ENCODE results near the gene C4A. TPM values are rescaled to one million over a fixed set of nuclear protein-coding genes. Genes with fewer than 3 reads are reported as not detected.
"Not testable (repeated sequence)": the region's sequence is repeated elsewhere in the genome, so short reads cannot be mapped to it uniquely, and the experiment has no call there.

The C4A gene
- total RNA-seq, result 1.3 and 1.8 TPM in 2 replicates

DNA sequence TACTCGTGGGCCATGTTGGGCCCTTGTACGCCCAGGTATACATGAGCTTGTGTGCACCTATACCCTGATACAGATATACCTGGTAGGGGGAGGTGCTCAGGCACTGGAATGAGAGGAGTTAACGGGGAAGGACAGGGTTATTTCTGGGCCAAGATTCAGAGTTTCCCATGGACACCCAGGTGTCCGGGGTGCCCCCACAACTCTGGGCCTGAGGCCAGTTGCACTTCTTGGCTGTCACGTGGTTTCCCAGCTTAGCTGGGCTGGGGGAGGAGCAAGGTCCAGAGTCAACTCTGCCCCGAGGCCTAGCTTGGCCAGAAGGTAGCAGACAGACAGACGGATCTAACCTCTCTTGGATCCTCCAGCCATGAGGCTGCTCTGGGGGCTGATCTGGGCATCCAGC lies at the start of gene C4A:
C4A (plus strand) TSS at position 314 of the 400 bp plus-strand sequence; CDS start at position 365, 51 bp downstream.
- not testable (repeated sequence) for DNase-seq (ENCODE audit: extremely low read depth, low read depth, low spot score)

DNA sequence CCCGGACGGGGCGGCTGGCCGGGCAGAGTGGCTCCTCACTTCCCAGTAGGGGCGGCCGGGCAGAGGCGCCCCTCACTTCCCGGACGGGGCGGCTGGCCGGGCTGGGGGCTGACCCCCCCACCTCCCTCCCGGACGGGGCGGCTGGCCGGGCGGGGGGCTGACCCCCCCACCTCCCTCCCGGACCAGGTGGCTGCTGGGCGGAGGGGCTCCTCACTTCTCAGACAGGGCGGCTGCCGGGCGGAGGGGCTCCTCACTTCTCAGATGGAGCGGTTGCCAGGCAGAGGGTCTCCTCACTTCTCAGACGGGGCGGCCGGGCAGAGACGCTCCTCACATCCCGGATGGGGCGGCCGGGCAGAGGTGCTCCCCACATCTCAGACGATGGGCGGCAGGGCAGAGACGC lies 49.7 kb upstream of the C4A start:
- not testable (repeated sequence) for DNase-seq (ENCODE audit: extremely low read depth, low read depth, low spot score)

DNA sequence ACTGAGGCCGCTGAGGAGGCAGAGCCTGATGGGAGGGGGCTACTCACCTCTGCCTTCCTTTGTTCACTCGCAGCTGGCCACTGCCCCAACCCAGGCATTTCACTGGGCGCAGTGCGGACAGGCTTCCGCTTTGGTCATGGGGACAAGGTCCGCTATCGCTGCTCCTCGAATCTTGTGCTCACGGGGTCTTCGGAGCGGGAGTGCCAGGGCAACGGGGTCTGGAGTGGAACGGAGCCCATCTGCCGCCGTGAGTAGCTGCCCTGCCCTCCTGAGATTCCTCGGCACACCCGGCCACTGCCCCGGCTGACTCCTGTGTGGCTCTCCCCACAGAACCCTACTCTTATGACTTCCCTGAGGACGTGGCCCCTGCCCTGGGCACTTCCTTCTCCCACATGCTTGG lies 48.3 kb upstream of the C4A start:
- no peak for DNase-seq (ENCODE audit: extremely low read depth, low read depth, low spot score)

DNA sequence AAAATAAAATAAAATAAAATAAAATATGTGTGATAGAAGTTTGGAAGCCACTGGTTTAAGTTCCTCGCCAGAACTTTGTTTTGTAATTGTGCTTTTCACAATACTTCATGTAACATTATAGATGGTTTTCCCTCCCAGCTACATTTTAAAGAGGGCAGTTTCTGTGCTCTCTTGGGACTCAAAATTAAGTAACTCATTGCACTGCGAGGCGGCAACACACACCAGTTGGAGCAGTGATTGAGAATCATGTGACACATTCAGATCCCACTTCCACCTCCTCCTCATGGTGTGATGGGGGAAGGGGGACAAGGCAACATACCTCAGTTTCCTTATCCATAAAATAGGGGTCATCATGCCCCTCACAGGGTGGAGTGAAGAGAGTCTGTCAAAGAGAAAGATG lies 46.8 kb upstream of the C4A start:
- DNase-seq (ENCODE audit: extremely low read depth, low read depth, low spot score), result no peak

DNA sequence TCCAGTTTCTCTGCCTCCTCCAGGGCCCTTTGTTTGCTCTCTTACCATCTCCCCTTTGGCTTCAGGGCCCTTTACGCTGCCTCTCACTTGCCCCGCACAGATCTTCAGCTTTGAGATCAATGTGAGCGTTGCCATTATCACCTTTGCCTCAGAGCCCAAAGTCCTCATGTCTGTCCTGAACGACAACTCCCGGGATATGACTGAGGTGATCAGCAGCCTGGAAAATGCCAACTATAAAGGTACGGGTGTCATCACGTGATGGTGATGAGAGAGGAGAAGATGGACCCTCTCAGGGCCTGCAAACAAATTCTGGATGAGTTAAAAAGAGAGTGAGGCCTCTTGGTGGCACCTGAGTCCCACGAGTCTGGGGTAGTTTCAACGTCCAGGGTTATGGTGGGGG lies 46.0 kb upstream of the C4A start:
- no peak for DNase-seq (ENCODE audit: extremely low read depth, low read depth, low spot score)

DNA sequence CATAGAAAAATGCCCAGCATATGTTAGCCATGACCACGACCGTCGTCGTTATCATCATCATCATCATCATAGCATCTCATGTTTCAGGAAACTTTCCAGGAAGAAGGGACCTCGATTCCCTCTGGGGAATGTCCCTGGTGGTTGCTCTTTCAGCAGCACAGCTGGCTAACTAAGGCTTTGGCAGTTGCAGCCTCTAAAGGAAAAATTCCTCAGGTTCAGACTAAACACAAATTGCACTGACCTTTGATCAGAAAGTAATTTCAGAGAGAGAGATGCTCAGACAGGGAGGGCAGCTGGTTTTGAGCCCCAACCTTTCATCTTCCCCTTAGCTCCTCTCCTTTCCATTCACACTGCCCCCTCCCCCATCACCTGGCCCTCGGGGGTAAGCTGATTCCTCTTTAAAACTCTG lies 41.6 kb upstream of the C4A start:
- DNase-seq (ENCODE audit: extremely low read depth, low read depth, low spot score), result no peak

DNA sequence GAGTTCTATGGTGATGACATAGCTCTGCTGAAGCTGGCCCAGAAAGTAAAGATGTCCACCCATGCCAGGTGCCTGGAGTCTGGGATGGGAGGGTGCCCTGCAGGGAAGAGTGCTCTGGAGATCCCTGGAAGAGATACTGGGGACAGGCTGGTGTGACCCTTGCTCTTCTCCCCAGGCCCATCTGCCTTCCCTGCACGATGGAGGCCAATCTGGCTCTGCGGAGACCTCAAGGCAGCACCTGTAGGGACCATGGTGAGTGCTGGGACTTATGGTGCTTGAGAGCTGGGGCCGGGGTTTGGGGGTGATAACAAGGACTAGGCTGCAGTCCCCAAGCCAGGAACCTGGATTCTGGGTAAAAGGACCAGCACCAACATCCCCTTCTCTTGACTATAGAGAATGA lies 38.1 kb upstream of the C4A start:
- no peak for DNase-seq (ENCODE audit: extremely low read depth, low read depth, low spot score)

DNA sequence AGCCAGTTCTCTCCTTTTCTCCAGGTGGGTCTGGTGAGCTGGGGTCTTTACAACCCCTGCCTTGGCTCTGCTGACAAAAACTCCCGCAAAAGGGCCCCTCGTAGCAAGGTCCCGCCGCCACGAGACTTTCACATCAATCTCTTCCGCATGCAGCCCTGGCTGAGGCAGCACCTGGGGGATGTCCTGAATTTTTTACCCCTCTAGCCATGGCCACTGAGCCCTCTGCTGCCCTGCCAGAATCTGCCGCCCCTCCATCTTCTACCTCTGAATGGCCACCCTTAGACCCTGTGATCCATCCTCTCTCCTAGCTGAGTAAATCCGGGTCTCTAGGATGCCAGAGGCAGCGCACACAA lies 36.7 kb upstream of the C4A start:
- DNase-seq (ENCODE audit: extremely low read depth, low read depth, low spot score), result no peak

DNA sequence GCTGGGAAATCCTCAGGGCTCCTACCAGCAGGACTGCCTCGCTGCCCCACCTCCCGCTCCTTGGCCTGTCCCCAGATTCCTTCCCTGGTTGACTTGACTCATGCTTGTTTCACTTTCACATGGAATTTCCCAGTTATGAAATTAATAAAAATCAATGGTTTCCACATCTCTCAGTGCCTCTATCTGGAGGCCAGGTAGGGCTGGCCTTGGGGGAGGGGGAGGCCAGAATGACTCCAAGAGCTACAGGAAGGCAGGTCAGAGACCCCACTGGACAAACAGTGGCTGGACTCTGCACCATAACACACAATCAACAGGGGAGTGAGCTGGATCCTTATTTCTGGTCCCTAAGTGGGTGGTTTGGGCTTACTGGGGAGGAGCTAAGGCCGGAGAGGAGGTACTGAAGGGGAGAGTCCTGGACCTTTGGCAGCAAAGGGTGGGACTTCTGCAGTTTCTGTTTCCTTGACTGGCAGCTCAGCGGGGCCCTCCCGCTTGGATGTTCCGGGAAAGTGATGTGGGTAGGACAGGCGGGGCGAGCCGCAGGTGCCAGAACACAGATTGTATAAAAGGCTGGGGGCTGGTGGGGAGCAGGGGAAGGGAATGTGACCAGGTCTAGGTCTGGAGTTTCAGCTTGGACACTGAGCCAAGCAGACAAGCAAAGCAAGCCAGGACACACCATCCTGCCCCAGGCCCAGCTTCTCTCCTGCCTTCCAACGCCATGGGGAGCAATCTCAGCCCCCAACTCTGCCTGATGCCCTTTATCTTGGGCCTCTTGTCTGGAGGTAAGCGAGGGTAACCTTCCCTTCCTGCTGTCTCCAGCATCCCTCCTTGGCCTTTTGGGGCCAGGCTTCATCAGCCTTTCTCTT lies 36.1 kb upstream of the C4A start, which contains the start of gene CFB:
CFB (plus strand) TSS at position 589 of the 863 bp plus-strand sequence; CDS start at position 716, 127 bp downstream.
- no peak for DNase-seq (ENCODE audit: extremely low read depth, low read depth, low spot score)

DNA sequence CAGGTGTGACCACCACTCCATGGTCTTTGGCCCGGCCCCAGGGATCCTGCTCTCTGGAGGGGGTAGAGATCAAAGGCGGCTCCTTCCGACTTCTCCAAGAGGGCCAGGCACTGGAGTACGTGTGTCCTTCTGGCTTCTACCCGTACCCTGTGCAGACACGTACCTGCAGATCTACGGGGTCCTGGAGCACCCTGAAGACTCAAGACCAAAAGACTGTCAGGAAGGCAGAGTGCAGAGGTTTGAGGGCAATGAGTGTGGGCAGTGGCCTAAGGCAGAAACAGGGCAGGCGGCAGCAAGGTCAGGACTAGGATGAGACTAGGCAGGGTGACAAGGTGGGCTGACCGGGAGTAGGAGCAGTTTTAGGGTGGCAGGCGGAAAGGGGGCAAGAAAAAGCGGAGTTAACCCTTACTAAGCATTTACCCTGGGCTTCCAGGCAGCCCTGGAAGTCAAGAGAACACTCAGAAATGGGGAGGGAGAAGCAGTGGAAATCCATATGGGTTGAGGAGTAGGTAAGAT lies 35.4 kb upstream of the C4A start:
- DNase-seq (ENCODE audit: extremely low read depth, low read depth, low spot score), result no peak

DNA sequence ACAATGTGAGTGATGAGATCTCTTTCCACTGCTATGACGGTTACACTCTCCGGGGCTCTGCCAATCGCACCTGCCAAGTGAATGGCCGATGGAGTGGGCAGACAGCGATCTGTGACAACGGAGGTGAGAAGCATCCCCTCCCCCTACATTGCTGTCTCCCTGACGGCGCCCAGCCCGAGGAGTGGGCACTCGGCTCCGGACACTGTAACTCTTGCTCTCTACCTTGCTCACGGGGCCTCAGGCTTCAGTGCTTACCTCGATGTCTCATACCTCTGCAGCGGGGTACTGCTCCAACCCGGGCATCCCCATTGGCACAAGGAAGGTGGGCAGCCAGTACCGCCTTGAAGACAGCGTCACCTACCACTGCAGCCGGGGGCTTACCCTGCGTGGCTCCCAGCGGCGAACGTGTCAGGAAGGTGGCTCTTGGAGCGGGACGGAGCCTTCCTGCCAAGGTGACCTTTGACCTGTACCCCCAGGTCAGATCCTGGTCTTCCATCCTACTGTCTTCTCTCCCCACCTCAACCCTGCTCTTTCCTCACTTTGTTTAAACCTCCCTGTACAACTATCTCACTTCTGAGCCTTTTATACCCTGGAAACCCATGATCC lies 34.7 kb upstream of the C4A start:
- DNase-seq (ENCODE audit: extremely low read depth, low read depth, low spot score), result no peak

DNA sequence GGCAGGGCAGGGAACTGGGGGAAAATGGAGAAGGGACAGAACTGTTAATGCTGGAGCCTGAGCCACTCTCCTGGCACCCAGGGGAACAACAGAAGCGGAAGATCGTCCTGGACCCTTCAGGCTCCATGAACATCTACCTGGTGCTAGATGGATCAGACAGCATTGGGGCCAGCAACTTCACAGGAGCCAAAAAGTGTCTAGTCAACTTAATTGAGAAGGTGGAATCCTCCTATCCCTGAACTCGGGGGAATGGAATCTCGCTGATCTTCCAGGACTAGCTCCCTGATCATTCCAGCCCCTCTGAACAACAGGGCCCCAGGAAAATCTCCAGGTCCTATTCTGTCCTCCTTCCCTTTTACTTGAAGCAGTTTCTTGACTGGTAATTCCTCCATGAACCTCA lies 34.0 kb upstream of the C4A start:
- no peak for DNase-seq (ENCODE audit: extremely low read depth, low read depth, low spot score)

DNA sequence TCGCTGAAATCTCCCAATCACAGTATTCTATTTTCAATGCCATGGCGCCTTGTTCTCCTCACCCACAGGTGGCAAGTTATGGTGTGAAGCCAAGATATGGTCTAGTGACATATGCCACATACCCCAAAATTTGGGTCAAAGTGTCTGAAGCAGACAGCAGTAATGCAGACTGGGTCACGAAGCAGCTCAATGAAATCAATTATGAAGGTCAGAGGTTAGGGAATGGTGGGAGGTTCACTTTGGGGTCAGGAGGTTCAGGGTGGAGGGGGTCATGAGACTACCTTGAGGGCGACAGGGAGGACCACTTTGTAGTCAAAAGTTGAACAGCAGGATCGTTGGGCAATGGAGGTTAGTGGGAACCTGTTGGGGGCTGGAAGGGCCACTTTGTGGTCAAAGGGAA lies 33.6 kb upstream of the C4A start:
- DNase-seq (ENCODE audit: extremely low read depth, low read depth, low spot score), result no peak

DNA sequence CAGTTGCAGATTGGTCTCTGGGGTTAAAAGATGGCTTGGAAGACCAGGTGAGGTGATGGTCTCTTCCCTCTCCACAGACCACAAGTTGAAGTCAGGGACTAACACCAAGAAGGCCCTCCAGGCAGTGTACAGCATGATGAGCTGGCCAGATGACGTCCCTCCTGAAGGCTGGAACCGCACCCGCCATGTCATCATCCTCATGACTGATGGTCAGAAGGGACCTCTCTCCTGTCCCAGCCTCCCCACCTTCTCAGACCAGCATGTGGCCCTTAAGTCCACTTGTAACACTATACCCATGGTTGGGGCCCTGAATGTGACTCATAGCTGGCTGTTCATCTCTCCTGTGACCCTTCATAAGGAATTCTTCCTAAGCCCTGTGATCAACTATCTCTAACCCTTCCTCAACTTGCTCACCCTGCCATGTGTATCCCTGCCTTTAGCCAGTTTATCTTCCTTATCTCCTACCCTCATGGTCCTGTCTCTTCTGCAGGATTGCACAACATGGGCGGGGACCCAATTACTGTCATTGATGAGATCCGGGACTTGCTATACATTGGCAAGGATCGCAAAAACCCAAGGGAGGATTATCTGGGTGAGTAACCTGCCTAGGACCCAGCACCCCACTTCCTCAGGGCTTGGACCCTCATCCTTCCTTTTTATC lies 33.0 kb upstream of the C4A start:
- no peak for DNase-seq (ENCODE audit: extremely low read depth, low read depth, low spot score)

DNA sequence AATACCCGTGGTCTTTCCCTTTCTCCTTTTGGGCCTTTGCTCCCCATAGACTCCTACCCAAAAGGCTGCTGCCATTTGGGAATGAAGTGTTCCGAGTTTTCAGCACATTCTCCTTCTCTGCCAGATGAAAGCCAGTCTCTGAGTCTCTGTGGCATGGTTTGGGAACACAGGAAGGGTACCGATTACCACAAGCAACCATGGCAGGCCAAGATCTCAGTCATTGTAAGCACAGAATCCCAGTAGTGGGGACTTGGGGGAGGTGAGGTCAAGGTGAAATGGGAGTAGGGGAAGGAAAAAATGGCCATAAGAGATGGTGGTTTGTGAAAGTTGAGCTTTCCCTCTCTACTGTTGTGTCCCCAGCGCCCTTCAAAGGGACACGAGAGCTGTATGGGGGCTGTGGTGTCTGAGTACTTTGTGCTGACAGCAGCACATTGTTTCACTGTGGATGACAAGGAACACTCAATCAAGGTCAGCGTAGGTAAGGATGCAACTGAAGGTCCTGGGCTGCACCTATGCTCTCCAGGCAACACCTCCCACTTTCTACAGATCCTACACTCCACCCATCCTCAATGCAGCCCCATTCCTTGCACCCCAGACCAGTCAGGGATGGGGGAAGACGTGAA lies 31.8 kb upstream of the C4A start:
- no peak for DNase-seq (ENCODE audit: extremely low read depth, low read depth, low spot score)

DNA sequence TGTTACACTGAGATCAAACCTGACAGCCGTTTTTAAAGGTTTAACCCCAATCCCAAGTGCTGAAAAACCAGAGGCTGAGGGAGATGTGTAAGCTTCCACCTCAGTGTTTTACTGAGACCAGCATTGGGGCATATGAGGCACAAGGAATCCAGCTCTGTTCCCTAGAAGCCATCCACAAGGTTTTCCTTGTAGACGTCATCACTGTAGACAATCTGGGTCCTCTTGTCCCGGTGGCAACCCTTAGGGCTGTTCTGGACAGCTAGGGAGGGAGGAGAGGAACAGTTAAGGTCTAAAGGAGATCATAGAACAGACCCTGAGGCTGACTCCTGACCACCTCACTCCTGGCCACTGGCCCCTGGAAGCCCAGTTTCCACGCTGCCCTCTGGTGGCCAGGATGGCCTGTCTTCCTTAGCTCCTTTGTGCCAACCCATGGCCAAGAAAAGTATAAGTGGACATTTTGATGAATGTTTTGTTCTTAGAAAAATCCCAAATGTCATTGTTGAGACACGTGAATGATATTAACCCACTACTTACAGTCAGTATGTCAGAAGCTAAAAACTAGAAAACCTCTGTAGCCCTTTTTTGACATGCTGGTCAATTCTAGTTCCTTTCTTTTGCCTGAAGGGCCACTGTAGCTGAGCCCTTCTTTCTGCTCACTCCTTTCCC lies 29.6 kb upstream of the C4A start:
- no peak for DNase-seq (ENCODE audit: extremely low read depth, low read depth, low spot score)

DNA sequence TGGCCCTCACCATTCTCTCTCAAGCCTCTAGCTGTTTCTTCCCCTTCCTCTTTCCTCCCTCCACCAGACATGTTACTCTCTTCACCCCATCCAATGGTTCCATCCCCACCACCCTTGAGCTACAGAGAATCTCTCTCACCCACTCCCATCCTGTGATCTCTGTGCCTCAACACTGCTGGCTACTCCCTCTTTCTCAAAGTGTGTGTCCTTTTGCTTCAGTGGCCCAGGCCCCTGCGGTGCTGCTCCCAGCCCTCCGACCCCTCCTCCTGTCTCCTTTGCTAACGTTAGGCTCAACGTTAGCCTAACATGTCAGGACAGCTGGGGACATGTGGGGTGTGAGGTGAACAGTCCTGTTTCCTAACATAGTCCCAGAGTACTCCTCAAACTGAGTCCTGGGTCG lies 29.0 kb upstream of the C4A start:
- DNase-seq (ENCODE audit: extremely low read depth, low read depth, low spot score), result no peak

DNA sequence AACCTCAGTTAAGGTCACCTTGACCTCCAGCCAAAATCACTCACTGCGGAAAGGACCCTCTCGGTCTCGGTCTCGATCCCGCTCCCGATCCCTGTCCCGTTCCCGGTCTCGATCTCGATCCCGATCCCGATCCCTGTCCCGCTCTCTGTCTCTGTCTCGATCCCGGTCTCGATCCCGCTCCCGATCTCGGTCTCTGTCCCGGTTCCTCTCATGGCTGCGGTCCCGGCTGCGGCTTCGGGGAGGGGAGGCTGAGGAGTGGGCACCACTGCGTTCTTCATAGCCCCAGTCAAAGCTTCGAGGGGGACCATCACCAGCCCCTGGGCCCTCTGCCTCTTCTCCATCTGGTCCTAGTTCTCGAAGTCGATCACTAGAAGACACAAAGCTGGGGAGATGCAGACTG lies 27.3 kb upstream of the C4A start:
- no peak for DNase-seq (ENCODE audit: extremely low read depth, low read depth, low spot score)

DNA sequence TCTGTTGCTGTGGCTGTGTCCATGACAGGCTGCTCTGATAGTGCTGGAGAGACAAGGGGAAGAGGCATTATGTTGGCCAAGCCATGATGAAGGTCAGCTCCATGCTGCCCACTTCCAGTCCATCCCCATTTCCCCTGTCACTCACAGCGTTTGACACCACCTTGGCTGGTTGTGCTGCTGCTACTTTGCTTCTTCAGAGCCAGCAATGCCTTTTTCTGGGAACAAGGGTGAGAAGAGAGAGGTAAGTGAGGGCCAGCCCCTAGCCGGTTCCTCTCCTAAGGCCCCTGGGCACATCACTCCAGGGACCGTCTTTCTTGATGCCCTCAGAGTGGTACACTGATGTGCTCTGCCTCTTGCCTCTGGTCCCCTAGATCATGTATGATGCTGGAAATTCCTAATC lies 25.1 kb upstream of the C4A start:
- DNase-seq (ENCODE audit: extremely low read depth, low read depth, low spot score), result no peak

DNA sequence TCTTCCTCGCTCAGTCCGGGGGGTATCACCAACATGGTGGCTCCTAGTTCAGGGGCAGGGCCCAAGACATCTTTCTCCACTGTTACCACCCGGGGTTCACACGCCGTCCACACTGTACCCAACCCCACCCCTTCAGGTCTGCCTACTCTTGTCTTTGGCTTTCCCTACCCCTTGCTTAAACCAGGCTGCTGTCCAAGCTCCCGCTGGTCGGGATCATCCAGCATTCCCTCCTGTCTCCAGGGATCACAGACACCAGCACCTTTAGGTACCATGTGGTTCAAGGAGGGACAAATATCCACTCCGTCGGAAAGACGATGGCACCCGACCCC lies 23.5 kb upstream of the C4A start:
- no peak for DNase-seq (ENCODE audit: extremely low read depth, low read depth, low spot score)

Data from glomerular endothelial cell (primary cell).